Uterus (tissue), 4 donors: ENCODE data around the gene TNFRSF21. TPM values are rescaled to one million over a fixed set of nuclear protein-coding genes. Genes with fewer than 3 reads are reported as not detected.

ENCODE experiments used
- DNase-seq, 2 donors: peaks; one replicate each; pipeline ENCODE4 v3.0.0-alpha.2; 2019 to 2020
- H3K27ac ChIP-seq, 2 donors: fragments of 200-600 bp; sonication (generic); 1 replicate in 1 of 2; 2 replicates in 1 of 2; pipeline ENCODE4 v1.5.1; 2016 to 2018
- H3K27me3 ChIP-seq, 2 donors: fragments of 200-600 bp; sonication (generic); one replicate each; pipeline ENCODE4 v1.5.1; 2018 to 2019; ENCODE audit warnings: control low read depth in 1 of 2
- H3K36me3 ChIP-seq, 2 donors: fragments of 200-600 bp; sonication (generic); one replicate each; pipeline ENCODE4 v1.5.1; 2019; ENCODE audit warnings: control low read depth in 1 of 2
- H3K4me1 ChIP-seq, 2 donors: fragments of 200-600 bp; sonication (generic); one replicate each; pipeline ENCODE4 v1.5.1; 2018 to 2019; ENCODE audit warnings: control low read depth in 1 of 2
- H3K4me3 ChIP-seq, 2 donors: fragments of 200-600 bp; sonication (generic); 1 replicate in 1 of 2; 2 replicates in 1 of 2; pipeline ENCODE4 v1.5.1; 2018 to 2019; ENCODE audit warnings: mild to moderate bottlenecking in 1 of 2
- H3K9me3 ChIP-seq, 2 donors: fragments of 200-600 bp; sonication (generic); one replicate each; pipeline ENCODE4 v1.5.1; 2019; ENCODE audit warnings: control low read depth in 1 of 2
- POLR2A ChIP-seq, 2 donors: fragments of 450-650 bp; IDR thresholded peaks; one replicate each; pipeline ENCODE4 v1.6.1; 2016; ENCODE audit warnings: antibody characterized with exemption in 2 of 2, mild to moderate bottlenecking in 1 of 2, moderate library complexity in 1 of 2
- intact Hi-C: fragments of 100-400 bp; cut with DNase I; formaldehyde crosslinking; loops from one replicate; pipeline ENCODE4 v1.15.1; 2023; ENCODE audit warnings: low total_unique reads
- total RNA-seq, 4 donors: library from RNA; depleted of rRNA in 3 of 4; stranded (reverse); fragments of >200 nt in 3 of 4; gene quantifications; one replicate each; pipeline versions ENCODE4 v1.1.0 to v1.2.4, GENCODE V29; 2014 to 2023
- TF ChIP-seq, protein P1 (sequence below), 4 experiments: fragments of 200-600 bp in 2 of 4; fragments of 450-650 bp in 2 of 4; sonication (generic) in 2 of 4; IDR thresholded peaks; one replicate each; pipeline ENCODE4 v1.5.1; 2016 to 2019; ENCODE audit warnings: antibody characterized with exemption in 4 of 4, mild to moderate bottlenecking in 2 of 4, moderate library complexity in 1 of 4
- donor health status: DM: yes; HTN: yes; CAD: no.

TNFRSF21 gene
- total RNA-seq, 4 donors from 2014 or later: 1.0 to 33.1 (median 13.2) TPM

DNA sequence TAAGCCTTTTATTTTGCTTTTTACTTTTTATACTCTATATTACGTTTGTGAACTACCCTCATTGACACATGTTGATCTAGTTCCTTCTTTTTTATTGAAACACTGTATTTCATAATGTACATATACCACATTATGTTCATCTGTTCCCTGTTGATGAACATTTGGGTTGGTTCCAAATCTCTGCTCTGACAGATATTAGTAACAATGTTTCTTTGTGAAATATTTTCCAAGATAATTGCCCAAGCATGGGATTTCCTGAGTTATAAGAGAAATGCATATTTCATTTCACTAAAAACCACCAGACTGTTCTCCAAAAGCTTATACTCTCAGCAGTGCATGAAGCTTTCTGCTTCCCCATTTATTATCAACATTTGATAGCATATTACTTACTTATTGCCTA lies 44.2 kb upstream of the TNFRSF21 start:
- Histone ChIP-seq H3K27me3 (no peaks in the 10 kb centered on the region), H3K4me3 (no peak overlapping the region), H3K36me3 (no peaks in the 10 kb centered on the region), H3K9me3 (no peaks in the 10 kb centered on the region), H3K27ac (no peak overlapping the region), H3K4me1 (peaks cover 0 to 3% of the 10 kb centered on the region in 2 donors)
- DNase-seq: no peak
- TF ChIP-seq POLR2A (IDR thresholded peaks at IDR 0.05): no peak
- TF ChIP-seq, protein P1, sequence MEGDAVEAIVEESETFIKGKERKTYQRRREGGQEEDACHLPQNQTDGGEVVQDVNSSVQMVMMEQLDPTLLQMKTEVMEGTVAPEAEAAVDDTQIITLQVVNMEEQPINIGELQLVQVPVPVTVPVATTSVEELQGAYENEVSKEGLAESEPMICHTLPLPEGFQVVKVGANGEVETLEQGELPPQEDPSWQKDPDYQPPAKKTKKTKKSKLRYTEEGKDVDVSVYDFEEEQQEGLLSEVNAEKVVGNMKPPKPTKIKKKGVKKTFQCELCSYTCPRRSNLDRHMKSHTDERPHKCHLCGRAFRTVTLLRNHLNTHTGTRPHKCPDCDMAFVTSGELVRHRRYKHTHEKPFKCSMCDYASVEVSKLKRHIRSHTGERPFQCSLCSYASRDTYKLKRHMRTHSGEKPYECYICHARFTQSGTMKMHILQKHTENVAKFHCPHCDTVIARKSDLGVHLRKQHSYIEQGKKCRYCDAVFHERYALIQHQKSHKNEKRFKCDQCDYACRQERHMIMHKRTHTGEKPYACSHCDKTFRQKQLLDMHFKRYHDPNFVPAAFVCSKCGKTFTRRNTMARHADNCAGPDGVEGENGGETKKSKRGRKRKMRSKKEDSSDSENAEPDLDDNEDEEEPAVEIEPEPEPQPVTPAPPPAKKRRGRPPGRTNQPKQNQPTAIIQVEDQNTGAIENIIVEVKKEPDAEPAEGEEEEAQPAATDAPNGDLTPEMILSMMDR (IDR thresholded peaks at IDR 0.05): no peak
- intact Hi-C loops: no loop called here

DNA sequence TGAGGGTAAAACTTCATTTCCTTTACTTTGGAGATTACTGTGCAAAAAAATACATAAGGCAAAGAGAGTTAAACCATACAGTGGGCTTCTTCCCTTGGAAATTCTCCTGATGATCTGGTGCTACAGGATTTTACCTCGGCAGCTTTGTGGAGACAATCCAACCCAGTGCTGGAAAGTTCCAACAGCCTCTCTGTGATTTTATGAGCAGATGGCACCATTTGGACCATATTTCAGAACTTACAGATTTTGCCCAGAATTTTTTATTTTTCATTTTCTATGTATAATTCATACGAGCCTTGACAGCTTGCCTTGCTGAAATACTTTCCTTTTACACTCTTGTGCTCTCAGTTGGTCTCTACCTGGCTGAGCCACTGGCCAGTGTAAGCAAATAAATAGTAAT lies 43.3 kb upstream of the TNFRSF21 start:
- H3K27ac ChIP-seq: no peak overlapping the region
- no peaks in the 10 kb centered on the region for H3K36me3 ChIP-seq
- intact Hi-C loops: no loop called here
- TF ChIP-seq, protein P1 (IDR thresholded peaks at IDR 0.05): no peak
- TF ChIP-seq POLR2A (IDR thresholded peaks at IDR 0.05): no peak
- no peak overlapping the region for H3K4me3 ChIP-seq
- no peaks in the 10 kb centered on the region for H3K9me3 ChIP-seq
- no peaks in the 10 kb centered on the region for H3K27me3 ChIP-seq
- peaks cover 0 to 3% of the 10 kb centered on the region in 2 donors for H3K4me1 ChIP-seq
- no peak for DNase-seq

- TF ChIP-seq, protein P1 (IDR thresholded peaks at IDR 0.05): no peak
- no peak for TF ChIP-seq POLR2A (IDR thresholded peaks at IDR 0.05)
- H3K4me3 ChIP-seq: no peak overlapping the region
- H3K27ac ChIP-seq: no peak overlapping the region
- H3K36me3 ChIP-seq: no peaks in the 10 kb centered on the region
- H3K9me3 ChIP-seq: no peaks in the 10 kb centered on the region
- peaks cover 0 to 3% of the 10 kb centered on the region in 2 donors for H3K4me1 ChIP-seq
- no peak for DNase-seq
- intact Hi-C loops: no loop called here
- H3K27me3 ChIP-seq: no peaks in the 10 kb centered on the region
These were observed 42.7 kb upstream of the TNFRSF21 start for GRCh38 chr6:47352194-47352920.

- H3K27me3 ChIP-seq: no peaks in the 10 kb centered on the region
- intact Hi-C loops: no loop called here
- no peak overlapping the region for H3K4me3 ChIP-seq
- TF ChIP-seq, protein P1 (IDR thresholded peaks at IDR 0.05): no peak
- no peaks in the 10 kb centered on the region for H3K9me3 ChIP-seq
- DNase-seq: no peak
- H3K4me1 ChIP-seq: peaks cover 0 to 3% of the 10 kb centered on the region in 2 donors
- H3K27ac ChIP-seq: no peak overlapping the region
- no peaks in the 10 kb centered on the region for H3K36me3 ChIP-seq
These were observed 41.9 kb upstream of the TNFRSF21 start for GRCh38 chr6:47351621-47352020.

GRCh38 chr6:47349931-47350330 lies 40.2 kb upstream of the TNFRSF21 start:
- Histone ChIP-seq H3K27ac (no peak overlapping the region), H3K9me3 (no peaks in the 10 kb centered on the region), H3K4me1 (peaks cover 0 to 3% of the 10 kb centered on the region in 2 donors), H3K4me3 (no peak overlapping the region), H3K36me3 (no peaks in the 10 kb centered on the region), H3K27me3 (no peaks in the 10 kb centered on the region)
- TF ChIP-seq POLR2A (IDR thresholded peaks at IDR 0.05): no peak
- TF ChIP-seq, protein P1 (IDR thresholded peaks at IDR 0.05): no peak
- DNase-seq: no peak
- intact Hi-C loops: no loop called here
